HG02642 (cell line): ENCODE measurements around the gene TMEM132D.
"Not testable (repeated sequence)": the region's sequence is repeated elsewhere in the genome, so short reads cannot be mapped to it uniquely, and the experiment has no call there.

Experiments
- ATAC-seq: cut with Tn5 transposase; IDR thresholded peaks from one replicate; pipeline ENCODE4 v1.9.1; 2021; ENCODE audit warnings: mild to moderate bottlenecking; ENCODE audit not compliant: unreplicated experiment, poor library complexity

TMEM132D gene

GRCh38 chr12:129049917-129050316 lies 853.9 kb downstream of the TMEM132D start:
- ATAC-seq: no peak

- not testable (repeated sequence) for ATAC-seq
These were observed 860.5 kb downstream of the TMEM132D start for GRCh38 chr12:129043334-129043733.

- ATAC-seq: no peak
These were observed 867.7 kb downstream of the TMEM132D start for GRCh38 chr12:129036135-129036534.

- ATAC-seq: no peak
These were observed 869.1 kb downstream of the TMEM132D start for GRCh38 chr12:129034558-129035289.

GRCh38 chr12:129028844-129029243 lies 875.0 kb downstream of the TMEM132D start:
- ATAC-seq: no peak

GRCh38 chr12:129025055-129025454 lies 878.8 kb downstream of the TMEM132D start:
- ATAC-seq: no peak
